ENCODE results near the gene KIF4B. TPM values are rescaled to one million over a fixed set of nuclear protein-coding genes. Genes with fewer than 3 reads are reported as not detected.

The KIF4B gene
- polyA plus RNA-seq, 1 donor from 2014 or later: not detected

DNA sequence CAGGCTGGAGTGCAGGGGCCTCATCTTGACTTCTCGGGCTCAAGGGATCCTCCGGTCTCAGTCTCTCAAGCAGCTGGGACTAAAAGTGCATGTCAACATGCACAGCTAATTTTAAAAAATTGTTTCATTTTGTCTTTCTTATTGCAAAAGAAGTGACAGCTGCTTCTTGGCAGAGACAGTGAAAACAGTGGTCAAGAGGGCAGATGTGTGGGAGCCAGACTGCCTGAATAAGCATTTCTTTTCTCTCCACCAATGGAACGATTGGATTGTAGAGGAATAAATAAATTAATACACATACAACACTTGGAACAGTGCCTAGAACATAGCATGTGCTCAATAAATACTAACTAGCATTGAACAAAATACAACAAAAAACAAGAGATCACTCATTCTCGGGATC, 27.4 kb upstream of the KIF4B start:
- Histone ChIP-seq H3K36me3 (ENCODE audit: insufficient read depth, low read length) (no peaks in the 10 kb centered on the region), H3K27me3 (ENCODE audit: insufficient read depth, low read depth, low read length) (no peaks in the 10 kb centered on the region), H2AFZ (ENCODE audit: low read depth, low read length) (no peak overlapping the region), H3K79me2 (replicated peaks; ENCODE audit: insufficient read depth, low read length) (no peaks in the 10 kb centered on the region), H3K4me2 (ENCODE audit: low read length) (no peak overlapping the region), H3K27ac (ENCODE audit: low read length) (no peak overlapping the region), H4K20me1 (ENCODE audit: insufficient read depth) (no peaks in the 10 kb centered on the region), H3K4me3 (ENCODE audit: low read length) (no peak overlapping the region), H3K9me3 (ENCODE audit: low read length) (no peaks in the 10 kb centered on the region), H3K9ac (ENCODE audit: low read length) (no peak overlapping the region), H3K9me2 (ENCODE audit: insufficient read depth, low read length) (no peaks in the 10 kb centered on the region), H3F3A (ENCODE audit: insufficient read depth, low read length, poor library complexity, severe bottlenecking) (no peaks in the 10 kb centered on the region)
- TF ChIP-seq MXI1 (conservative IDR thresholded peaks at IDR 0.05; ENCODE audit: poor library complexity, severe bottlenecking): no peak
- TF ChIP-seq SMC3 (conservative IDR thresholded peaks at IDR 0.05; ENCODE audit: poor library complexity): no peak
- no peak for TF ChIP-seq EP300 (conservative IDR thresholded peaks at IDR 0.05; ENCODE audit: poor library complexity, severe bottlenecking)
- TF ChIP-seq RAD21 (conservative IDR thresholded peaks at IDR 0.05): no peak
- TF ChIP-seq, protein P1, sequence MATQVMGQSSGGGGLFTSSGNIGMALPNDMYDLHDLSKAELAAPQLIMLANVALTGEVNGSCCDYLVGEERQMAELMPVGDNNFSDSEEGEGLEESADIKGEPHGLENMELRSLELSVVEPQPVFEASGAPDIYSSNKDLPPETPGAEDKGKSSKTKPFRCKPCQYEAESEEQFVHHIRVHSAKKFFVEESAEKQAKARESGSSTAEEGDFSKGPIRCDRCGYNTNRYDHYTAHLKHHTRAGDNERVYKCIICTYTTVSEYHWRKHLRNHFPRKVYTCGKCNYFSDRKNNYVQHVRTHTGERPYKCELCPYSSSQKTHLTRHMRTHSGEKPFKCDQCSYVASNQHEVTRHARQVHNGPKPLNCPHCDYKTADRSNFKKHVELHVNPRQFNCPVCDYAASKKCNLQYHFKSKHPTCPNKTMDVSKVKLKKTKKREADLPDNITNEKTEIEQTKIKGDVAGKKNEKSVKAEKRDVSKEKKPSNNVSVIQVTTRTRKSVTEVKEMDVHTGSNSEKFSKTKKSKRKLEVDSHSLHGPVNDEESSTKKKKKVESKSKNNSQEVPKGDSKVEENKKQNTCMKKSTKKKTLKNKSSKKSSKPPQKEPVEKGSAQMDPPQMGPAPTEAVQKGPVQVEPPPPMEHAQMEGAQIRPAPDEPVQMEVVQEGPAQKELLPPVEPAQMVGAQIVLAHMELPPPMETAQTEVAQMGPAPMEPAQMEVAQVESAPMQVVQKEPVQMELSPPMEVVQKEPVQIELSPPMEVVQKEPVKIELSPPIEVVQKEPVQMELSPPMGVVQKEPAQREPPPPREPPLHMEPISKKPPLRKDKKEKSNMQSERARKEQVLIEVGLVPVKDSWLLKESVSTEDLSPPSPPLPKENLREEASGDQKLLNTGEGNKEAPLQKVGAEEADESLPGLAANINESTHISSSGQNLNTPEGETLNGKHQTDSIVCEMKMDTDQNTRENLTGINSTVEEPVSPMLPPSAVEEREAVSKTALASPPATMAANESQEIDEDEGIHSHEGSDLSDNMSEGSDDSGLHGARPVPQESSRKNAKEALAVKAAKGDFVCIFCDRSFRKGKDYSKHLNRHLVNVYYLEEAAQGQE (IDR thresholded peaks at IDR 0.05; ENCODE audit: borderline replicate concordance): no peak
- TF ChIP-seq TAF1 (IDR thresholded peaks at IDR 0.05; ENCODE audit: low read depth): no peak

DNA sequence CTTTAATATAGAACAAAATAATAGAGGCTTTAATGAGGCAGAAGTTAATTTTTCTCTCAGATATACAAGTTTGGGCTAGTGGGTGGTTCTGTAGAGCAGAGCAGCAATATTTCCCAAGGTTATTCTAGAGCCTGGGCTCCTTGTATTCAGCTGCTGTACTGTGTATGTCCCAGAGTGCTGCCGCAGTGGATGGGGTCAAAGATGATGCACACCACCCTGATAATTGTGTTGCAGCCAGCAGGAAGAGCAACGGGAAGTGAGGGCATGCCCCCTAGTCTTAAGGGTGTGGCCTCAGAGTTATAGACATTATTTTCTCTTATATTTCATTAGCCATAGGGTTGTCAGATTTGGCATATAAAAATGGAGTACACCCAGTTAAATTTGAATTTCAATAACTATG, 23.9 kb upstream of the KIF4B start:
- no peaks in the 10 kb centered on the region for H3F3A ChIP-seq (ENCODE audit: insufficient read depth, low read length, poor library complexity, severe bottlenecking)
- no peaks in the 10 kb centered on the region for H3K79me2 ChIP-seq (replicated peaks; ENCODE audit: insufficient read depth, low read length)
- no peaks in the 10 kb centered on the region for H3K9me2 ChIP-seq (ENCODE audit: insufficient read depth, low read length)
- no peak overlapping the region for H3K27ac ChIP-seq (ENCODE audit: low read length)
- no peak overlapping the region for H3K9ac ChIP-seq (ENCODE audit: low read length)
- no peak overlapping the region for H3K4me3 ChIP-seq (ENCODE audit: low read length)
- no peak overlapping the region for H3K4me2 ChIP-seq (ENCODE audit: low read length)
- no peaks in the 10 kb centered on the region for H3K9me3 ChIP-seq (ENCODE audit: low read length)
- no peaks in the 10 kb centered on the region for H3K27me3 ChIP-seq (ENCODE audit: insufficient read depth, low read depth, low read length)
- TF ChIP-seq TAF1 (IDR thresholded peaks at IDR 0.05; ENCODE audit: low read depth): no peak
- no peak for TF ChIP-seq MXI1 (conservative IDR thresholded peaks at IDR 0.05; ENCODE audit: poor library complexity, severe bottlenecking)
- TF ChIP-seq, protein P1 (IDR thresholded peaks at IDR 0.05; ENCODE audit: borderline replicate concordance): no peak
- TF ChIP-seq SMC3 (conservative IDR thresholded peaks at IDR 0.05; ENCODE audit: poor library complexity): no peak
- TF ChIP-seq POLR2AphosphoS5 (IDR thresholded peaks at IDR 0.05): no peak
- no peaks in the 10 kb centered on the region for H3K36me3 ChIP-seq (ENCODE audit: insufficient read depth, low read length)
- H4K20me1 ChIP-seq (ENCODE audit: insufficient read depth): no peaks in the 10 kb centered on the region
- no peak overlapping the region for H2AFZ ChIP-seq (ENCODE audit: low read depth, low read length)

DNA sequence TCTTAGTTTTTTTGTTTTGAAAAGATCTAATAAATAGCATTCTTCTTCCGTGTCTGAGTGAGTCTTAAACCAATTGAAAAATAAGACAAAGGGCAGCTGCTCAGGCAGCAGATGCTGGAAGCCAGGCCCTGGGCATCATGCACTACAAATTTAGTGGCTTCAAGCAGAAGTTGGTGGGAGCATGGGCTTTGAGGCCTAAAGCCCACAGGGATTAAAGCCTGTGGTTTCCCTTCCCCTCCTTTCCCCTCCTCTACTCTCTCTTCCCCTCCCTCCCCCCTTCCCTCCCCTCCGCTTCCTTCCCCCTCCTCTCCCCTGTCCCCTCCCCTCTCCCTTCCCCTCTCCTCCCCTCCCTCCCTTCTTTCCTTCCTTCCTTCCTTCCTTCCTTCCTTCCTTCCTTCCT, 20.1 kb upstream of the KIF4B start:
- Histone ChIP-seq H3K36me3 (ENCODE audit: insufficient read depth, low read length) (no peaks in the 10 kb centered on the region), H4K20me1 (ENCODE audit: insufficient read depth) (no peaks in the 10 kb centered on the region)
- TF ChIP-seq, protein P2, sequence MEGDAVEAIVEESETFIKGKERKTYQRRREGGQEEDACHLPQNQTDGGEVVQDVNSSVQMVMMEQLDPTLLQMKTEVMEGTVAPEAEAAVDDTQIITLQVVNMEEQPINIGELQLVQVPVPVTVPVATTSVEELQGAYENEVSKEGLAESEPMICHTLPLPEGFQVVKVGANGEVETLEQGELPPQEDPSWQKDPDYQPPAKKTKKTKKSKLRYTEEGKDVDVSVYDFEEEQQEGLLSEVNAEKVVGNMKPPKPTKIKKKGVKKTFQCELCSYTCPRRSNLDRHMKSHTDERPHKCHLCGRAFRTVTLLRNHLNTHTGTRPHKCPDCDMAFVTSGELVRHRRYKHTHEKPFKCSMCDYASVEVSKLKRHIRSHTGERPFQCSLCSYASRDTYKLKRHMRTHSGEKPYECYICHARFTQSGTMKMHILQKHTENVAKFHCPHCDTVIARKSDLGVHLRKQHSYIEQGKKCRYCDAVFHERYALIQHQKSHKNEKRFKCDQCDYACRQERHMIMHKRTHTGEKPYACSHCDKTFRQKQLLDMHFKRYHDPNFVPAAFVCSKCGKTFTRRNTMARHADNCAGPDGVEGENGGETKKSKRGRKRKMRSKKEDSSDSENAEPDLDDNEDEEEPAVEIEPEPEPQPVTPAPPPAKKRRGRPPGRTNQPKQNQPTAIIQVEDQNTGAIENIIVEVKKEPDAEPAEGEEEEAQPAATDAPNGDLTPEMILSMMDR (IDR thresholded peaks at IDR 0.05; ENCODE audit: poor library complexity, severe bottlenecking): no peak
- TF ChIP-seq TAF1 (IDR thresholded peaks at IDR 0.05; ENCODE audit: low read depth): no peak
- TF ChIP-seq MXI1 (conservative IDR thresholded peaks at IDR 0.05; ENCODE audit: poor library complexity, severe bottlenecking): no peak
- TF ChIP-seq EZH2 (IDR thresholded peaks at IDR 0.05; ENCODE audit: borderline replicate concordance, insufficient read depth, low read length, poor library complexity, severe bottlenecking): no peak
- no peak for TF ChIP-seq RAD21 (conservative IDR thresholded peaks at IDR 0.05)
- no peak for TF ChIP-seq SMC3 (conservative IDR thresholded peaks at IDR 0.05; ENCODE audit: poor library complexity)
- no peak for TF ChIP-seq EP300 (conservative IDR thresholded peaks at IDR 0.05; ENCODE audit: poor library complexity, severe bottlenecking)
- TF ChIP-seq, protein P1 (IDR thresholded peaks at IDR 0.05; ENCODE audit: borderline replicate concordance): no peak

More for the DNA sequence above, 20.1 kb upstream of the KIF4B start:
- no peak overlapping the region for H3K9ac ChIP-seq (ENCODE audit: low read length)
- H3K79me2 ChIP-seq (replicated peaks; ENCODE audit: insufficient read depth, low read length): no peaks in the 10 kb centered on the region
- H2AFZ ChIP-seq (ENCODE audit: low read depth, low read length): no peak overlapping the region
- no peaks in the 10 kb centered on the region for H3F3A ChIP-seq (ENCODE audit: insufficient read depth, low read length, poor library complexity, severe bottlenecking)
- H3K9me3 ChIP-seq (ENCODE audit: low read length): no peaks in the 10 kb centered on the region
- H3K4me3 ChIP-seq (ENCODE audit: low read length): no peak overlapping the region
- H3K27ac ChIP-seq (ENCODE audit: low read length): no peak overlapping the region
- no peaks in the 10 kb centered on the region for H3K9me2 ChIP-seq (ENCODE audit: insufficient read depth, low read length)
- no peaks in the 10 kb centered on the region for H3K27me3 ChIP-seq (ENCODE audit: insufficient read depth, low read depth, low read length)
- no peak overlapping the region for H3K4me2 ChIP-seq (ENCODE audit: low read length)
